Fibroblast of peridontal ligament (primary cell): Measurements from ENCODE around the gene PIGL.
"Not testable (repeated sequence)": the region's sequence is repeated elsewhere in the genome, so short reads cannot be mapped to it uniquely, and the experiment has no call there.

Experiments used
- DNase-seq: peaks from one replicate; pipeline ENCODE4 v3.0.0-alpha.2; 2010; ENCODE audit errors: extremely low read depth

Gene PIGL

DNA sequence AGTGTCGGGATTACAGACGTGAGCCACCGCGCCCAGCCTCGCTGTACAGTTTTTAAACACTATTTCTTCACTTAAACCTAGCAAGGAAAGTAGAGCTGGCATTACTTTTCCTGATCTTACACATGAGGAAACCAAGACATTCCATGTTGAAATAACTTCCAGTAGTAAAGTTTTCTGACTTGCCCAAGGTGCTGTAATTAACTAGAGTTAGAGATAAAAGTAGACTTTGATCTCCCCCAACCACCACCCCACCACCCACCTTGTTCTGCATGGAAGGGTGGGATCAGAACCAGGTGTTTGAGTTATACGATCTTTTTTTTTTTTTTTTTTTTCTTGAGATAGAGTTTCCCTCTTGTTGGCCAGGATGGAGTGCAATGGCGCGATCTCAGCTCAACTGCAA lies 89.2 kb downstream of the PIGL start:
- no peak for DNase-seq

- DNase-seq: not testable (repeated sequence)
These were observed 95.1 kb downstream of the PIGL start for GRCh38 chr17:16312061-16312460.

DNA sequence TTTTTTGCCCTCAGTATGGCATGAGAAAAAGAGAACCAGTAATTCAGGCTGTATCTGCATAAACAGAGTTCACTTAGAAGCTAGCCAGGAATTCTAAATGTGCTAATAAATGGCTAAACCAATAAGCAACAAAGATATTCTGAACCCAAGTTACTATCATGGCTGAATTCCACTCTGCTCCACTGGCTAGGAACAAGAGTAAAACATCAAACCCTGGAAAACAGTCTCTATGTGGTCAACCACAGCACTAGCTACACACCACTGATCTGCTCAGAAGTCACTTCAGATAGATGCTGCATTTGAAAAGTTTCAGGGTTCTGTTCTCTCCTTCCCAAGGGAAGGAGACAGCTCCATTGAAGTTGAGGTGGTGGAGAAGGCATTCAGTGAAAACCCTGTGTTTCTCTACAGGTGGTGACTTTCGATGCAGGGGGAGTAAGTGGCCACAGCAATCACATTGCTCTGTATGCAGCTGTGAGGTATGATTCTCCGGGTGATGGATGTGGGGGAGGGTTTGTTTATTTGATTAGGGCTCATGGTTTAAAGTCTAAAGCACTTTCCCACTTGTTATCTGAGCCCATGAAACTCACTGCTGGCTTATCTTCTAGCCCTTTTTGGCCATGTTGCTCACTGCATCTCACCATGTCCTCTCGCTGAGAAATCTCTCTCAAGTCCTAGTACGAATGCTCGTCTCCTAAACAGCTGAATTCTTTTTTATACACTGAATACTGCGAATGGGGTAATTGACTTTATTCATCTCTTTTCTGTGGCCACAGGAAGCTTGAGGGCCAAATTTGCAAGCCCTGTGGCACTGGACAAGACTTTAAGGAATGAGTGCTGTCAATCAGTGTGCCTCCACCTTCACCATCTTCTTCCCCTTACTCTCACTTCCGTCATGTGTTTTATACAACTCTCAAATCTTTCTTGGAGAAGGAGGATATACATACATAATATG lies 96.4 kb downstream of the PIGL start:
- no peak for DNase-seq

DNA sequence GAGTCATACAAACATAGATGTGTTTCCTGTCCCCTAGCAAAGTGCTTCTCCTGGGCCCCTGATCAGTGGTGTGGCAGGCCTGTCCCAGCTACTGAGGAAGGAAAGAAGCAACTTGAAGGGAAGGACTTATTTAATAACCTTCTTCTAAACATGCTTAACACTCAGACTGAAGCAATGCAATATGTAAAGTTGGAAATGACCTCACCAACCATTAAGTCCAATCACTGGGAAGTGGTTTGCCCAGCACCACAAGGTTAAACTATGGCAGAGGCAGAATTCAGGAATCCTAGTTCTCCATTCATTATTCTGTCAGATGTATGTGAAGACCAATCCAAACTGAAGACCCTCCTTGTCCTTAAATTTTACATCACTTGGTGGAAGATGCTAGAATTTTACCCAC lies 97.2 kb downstream of the PIGL start:
- DNase-seq: peak; percentile 42

DNA sequence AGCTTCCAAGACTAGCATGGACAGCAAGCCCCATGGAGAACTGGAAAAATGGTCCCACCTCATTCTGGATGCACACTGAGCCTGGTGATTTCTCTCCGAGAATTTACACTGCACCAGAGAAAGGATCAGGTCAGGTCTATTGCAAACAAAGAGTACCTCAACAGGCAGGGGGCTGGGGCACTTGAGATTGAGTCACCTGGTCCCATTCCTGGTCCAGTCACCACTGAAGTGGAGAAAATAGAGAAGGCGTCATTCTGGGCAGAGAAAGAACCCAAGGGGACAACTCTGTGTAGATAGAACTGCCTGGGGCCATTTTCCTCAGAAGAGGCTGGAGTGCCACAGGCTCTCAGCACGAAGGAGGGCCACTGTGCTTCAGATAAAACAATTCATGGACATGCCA lies 97.8 kb downstream of the PIGL start:
- DNase-seq: no peak

GRCh38 chr17:16319969-16320368 lies 103.0 kb downstream of the PIGL start:
- no peak for DNase-seq

- peak; percentile 84 for DNase-seq
These were observed 105.6 kb downstream of the PIGL start for GRCh38 chr17:16322636-16323035.

DNA sequence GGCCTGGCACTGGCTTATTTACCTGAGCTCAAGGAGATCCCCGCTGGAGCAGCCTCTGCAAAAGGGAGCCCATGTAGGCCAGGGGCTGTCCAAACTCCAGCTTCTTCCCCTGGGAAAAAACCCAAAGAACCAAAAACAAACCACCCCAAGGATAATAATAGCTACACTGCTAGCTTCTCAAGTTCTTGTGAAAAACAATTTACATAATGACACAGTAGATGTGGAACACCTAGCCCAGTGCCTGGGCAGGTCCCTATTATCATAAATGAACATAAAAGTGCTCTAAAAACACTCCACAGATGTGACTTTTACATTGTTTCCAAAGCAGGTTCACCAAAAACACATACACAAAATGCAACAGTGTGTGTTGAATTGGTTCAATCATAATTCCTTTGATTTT lies 109.0 kb downstream of the PIGL start:
- DNase-seq: no peak

GRCh38 chr17:16327018-16327417 lies 110.0 kb downstream of the PIGL start:
- DNase-seq: no peak

- no peak for DNase-seq
These were observed 112.0 kb downstream of the PIGL start for GRCh38 chr17:16328997-16329396.

DNA sequence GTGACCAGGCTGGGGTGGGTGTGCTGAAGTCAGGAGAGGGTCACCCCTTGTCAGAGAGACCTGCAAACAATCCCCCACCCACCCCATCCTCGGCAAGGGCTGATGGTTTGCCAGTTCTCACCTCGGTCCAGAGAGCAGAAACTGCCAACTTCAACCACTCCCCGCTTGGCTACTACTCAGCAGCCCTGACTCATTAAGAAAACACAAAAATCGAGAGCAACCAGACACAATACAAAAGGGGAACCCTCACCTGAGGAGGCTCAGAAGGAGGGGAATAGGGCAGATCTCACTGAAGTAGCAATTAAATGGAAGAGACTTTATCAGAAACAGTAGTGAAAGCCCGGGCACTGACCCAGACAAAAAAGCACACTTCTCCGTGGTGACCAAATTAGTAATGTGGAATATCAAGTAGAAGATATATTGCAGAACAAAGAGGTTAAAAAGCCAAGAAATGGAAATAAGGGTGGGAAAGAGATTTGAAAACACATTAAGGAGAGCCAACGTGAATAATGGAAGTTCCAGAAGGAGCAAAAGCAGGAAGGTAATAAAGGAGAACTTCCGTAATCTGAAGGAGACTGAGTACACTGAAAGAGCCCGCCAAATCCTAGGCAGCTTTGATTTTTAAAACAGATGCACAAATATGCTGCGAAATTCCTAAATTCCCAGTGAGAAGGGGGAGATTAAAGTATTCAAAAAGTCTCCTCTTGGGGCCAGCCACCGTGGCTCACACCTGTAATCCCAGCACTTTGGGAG lies 112.7 kb downstream of the PIGL start:
- DNase-seq: peak; percentile 33

GRCh38 chr17:16338391-16338790 lies 121.4 kb downstream of the PIGL start:
- no peak for DNase-seq

- no peak for DNase-seq
These were observed 122.4 kb downstream of the PIGL start for GRCh38 chr17:16339402-16339801.

GRCh38 chr17:16339959-16340358 lies 122.9 kb downstream of the PIGL start:
- DNase-seq: no peak

- peak; percentile 43 for DNase-seq
These were observed 126.0 kb downstream of the PIGL start for GRCh38 chr17:16342979-16343378.

DNA sequence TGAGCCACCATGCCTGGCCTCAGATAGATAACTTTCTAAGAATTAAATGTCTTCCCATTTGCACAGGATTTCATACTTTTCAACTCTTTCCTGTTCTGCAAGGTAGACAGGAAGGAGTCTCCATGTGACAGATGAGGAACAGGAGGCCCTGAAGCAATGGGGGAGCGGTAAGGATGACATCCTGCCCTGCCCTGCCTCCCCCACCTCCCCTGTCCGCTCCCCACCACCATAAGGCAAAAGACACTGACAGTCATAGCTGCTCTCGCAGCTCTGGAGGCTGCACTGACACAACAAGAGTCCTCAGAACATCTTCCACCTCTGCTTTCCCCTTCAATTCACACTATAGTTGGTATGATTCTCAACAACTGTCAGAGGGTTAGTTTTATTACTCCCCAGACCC lies 126.6 kb downstream of the PIGL start:
- DNase-seq: no peak

GRCh38 chr17:16345565-16345964 lies 128.6 kb downstream of the PIGL start:
- no peak for DNase-seq

- DNase-seq: no peak
These were observed 129.8 kb downstream of the PIGL start for GRCh38 chr17:16346721-16347271.

- DNase-seq: no peak
These were observed 131.6 kb downstream of the PIGL start for GRCh38 chr17:16348586-16348985.

- DNase-seq: no peak
These were observed 132.4 kb downstream of the PIGL start for GRCh38 chr17:16349431-16349830.

GRCh38 chr17:16351831-16352230 lies 134.8 kb downstream of the PIGL start:
- DNase-seq: peak; percentile 44

DNA sequence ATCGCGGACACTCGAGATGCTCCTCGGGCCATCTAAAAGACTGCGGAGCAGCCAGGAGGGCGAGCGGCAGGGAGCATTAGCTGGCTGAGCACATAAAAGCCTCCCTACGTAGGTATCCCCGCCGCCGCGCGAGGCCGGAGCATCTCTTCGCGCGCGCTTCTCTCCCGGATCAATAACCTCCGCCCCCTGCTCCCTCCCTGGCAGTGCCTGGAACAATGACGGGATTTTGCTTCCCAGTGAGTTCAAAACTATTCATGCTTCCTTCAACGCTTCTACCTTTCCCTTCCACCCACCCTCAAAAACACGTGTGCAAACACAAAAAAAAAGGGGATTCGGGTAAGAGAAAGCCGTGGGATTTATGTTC lies 135.3 kb downstream of the PIGL start:
- DNase-seq: peak; percentile 30
